SK-N-SH (cell line): ENCODE data around the gene RAB10. TPM values are rescaled to one million over a fixed set of nuclear protein-coding genes. Genes with fewer than 3 reads are reported as not detected.
"Not testable (repeated sequence)": the region's sequence is repeated elsewhere in the genome, so short reads cannot be mapped to it uniquely, and the experiment has no call there.

ENCODE experiments used
- CTCF ChIA-PET: fragments of 300-600, 350-600 bp; formaldehyde crosslinking; extraction: SDS; loops from one replicate; lab custom pipeline; 2021; lab: Yijun Ruan, JAX
- POLR2A ChIA-PET: fragments of 350-600 bp; sonication (Branson Sonifier 250); formaldehyde crosslinking; extraction: SDS; loops from one replicate; lab custom pipeline; 2020; ENCODE audit warnings: antibody characterized with exemption, inconsistent platforms; lab: Yijun Ruan, JAX
- DNase-seq: peaks from one replicate; pipeline ENCODE4 v3.0.0; 2012
- H2AFZ ChIP-seq: fragments of 200-600 bp; sonication (generic); 2 replicates; pipeline ENCODE4 v1.8.1; 2016; ENCODE audit warnings: antibody characterized with exemption, mild to moderate bottlenecking, low read depth
- H3F3A ChIP-seq: fragments of 200-600 bp; sonication (generic); replicated peaks from 2 replicates; pipeline ENCODE3; 2016; ENCODE audit warnings: antibody characterized with exemption, mild to moderate bottlenecking; ENCODE audit not compliant: insufficient read depth
- H3K27ac ChIP-seq, 2 experiments: fragments of 200-500 bp in 1 of 2; fragments of 200-600 bp in 1 of 2; sonication (Bioruptor generic) in 1 of 2; sonication (generic), shearing (Covaris generic) in 1 of 2; 2 replicates each; pipeline versions ENCODE4 v1.5.1 to v1.6.1; 2014 to 2016; ENCODE audit warnings: low read depth in 2 of 2, inconsistent platforms in 1 of 2, low read length in 1 of 2, mild to moderate bottlenecking in 1 of 2, mixed read lengths in 1 of 2
- H3K27me3 ChIP-seq: fragments of 200-600 bp; sonication (generic), shearing (Covaris generic); 2 replicates; pipeline ENCODE4 v1.6.1; 2016; ENCODE audit warnings: mixed run types; ENCODE audit not compliant: insufficient read depth
- H3K36me3 ChIP-seq, 2 experiments: fragments of 200-500 bp in 1 of 2; fragments of 200-600 bp in 1 of 2; sonication (Bioruptor generic) in 1 of 2; sonication (generic) in 1 of 2; replicated peaks in 1 of 2; 2 replicates each; pipeline versions ENCODE3 to v1.5.1; 2014 to 2016; ENCODE audit warnings: low read length in 1 of 2, mild to moderate bottlenecking in 1 of 2; ENCODE audit not compliant: insufficient read depth in 2 of 2, control insufficient read depth in 1 of 2
- H3K4me1 ChIP-seq, 2 experiments: fragments of 200-500 bp in 1 of 2; fragments of 200-600 bp in 1 of 2; sonication (Bioruptor generic) in 1 of 2; sonication (generic), shearing (Covaris generic) in 1 of 2; 2 replicates each; pipeline versions ENCODE4 v1.5.1 to v1.6.1; 2014 to 2016; ENCODE audit warnings: low read depth in 1 of 2, low read length in 1 of 2, mixed run types in 1 of 2; ENCODE audit not compliant: insufficient read depth in 2 of 2, control insufficient read depth in 1 of 2
- H3K4me2 ChIP-seq: fragments of 200-600 bp; sonication (generic), shearing (Covaris generic); 2 replicates; pipeline ENCODE4 v1.6.1; 2017; ENCODE audit warnings: mixed run types
- H3K4me3 ChIP-seq, 2 experiments: fragments of 200-500 bp in 1 of 2; fragments of 200-600 bp in 1 of 2; sonication (Bioruptor generic) in 1 of 2; sonication (generic), shearing (Covaris generic) in 1 of 2; 2 replicates each; pipeline versions ENCODE4 v1.5.1 to v1.8.1; 2014 to 2016; ENCODE audit warnings: low read depth in 2 of 2, inconsistent platforms in 1 of 2, low read length in 1 of 2, mild to moderate bottlenecking in 1 of 2, mixed read lengths in 1 of 2, moderate library complexity in 1 of 2
- H3K79me2 ChIP-seq: fragments of 200-600 bp; sonication (generic); 2 replicates; pipeline ENCODE4 v1.8.1; 2017; ENCODE audit warnings: mild to moderate bottlenecking; ENCODE audit not compliant: insufficient read depth
- H3K9ac ChIP-seq: fragments of 200-600 bp; sonication (generic); 2 replicates; pipeline ENCODE4 v1.6.1; 2017; ENCODE audit warnings: mixed run types
- H3K9me2 ChIP-seq: fragments of 200-600 bp; sonication (generic); 2 replicates; pipeline ENCODE4 v1.6.1; 2017; ENCODE audit warnings: mixed run types
- H3K9me3 ChIP-seq: fragments of 200-600 bp; sonication (generic); 2 replicates; pipeline ENCODE4 v1.6.1; 2017; ENCODE audit warnings: mixed run types, mild to moderate bottlenecking, moderate library complexity
- H4K20me1 ChIP-seq: fragments of 200-600 bp; sonication (generic); 2 replicates; pipeline ENCODE4 v1.6.1; 2017; ENCODE audit warnings: mild to moderate bottlenecking, mixed run types; ENCODE audit not compliant: insufficient read depth
- CHD2 ChIP-seq: fragments of 150-350 bp; IDR thresholded peaks from 2 replicates; pipeline ENCODE4 v1.6.1; 2018; ENCODE audit warnings: low read length; ENCODE audit not compliant: partially characterized antibody
- FOXJ3 ChIP-seq: sonication (generic); formaldehyde crosslinking; IDR thresholded peaks from 2 replicates; pipeline ENCODE4 v1.5.1; 2020; ENCODE audit warnings: mild to moderate bottlenecking, missing genetic modification reagents
- MXI1 ChIP-seq: IDR thresholded peaks from 2 replicates; pipeline ENCODE4 v1.6.1; 2012; ENCODE audit warnings: mild to moderate bottlenecking, low read depth, low read length, improper control_type of control experiment
- NFIC ChIP-seq: IDR thresholded peaks from 2 replicates; pipeline ENCODE4 v1.4.0; 2012; ENCODE audit warnings: borderline replicate concordance
- RFX5 ChIP-seq: IDR thresholded peaks from 2 replicates; pipeline ENCODE4 v1.6.1; 2012; ENCODE audit warnings: mild to moderate bottlenecking, improper control_type of control experiment, low read length
- SIN3A ChIP-seq: IDR thresholded peaks from 2 replicates; pipeline ENCODE4 v1.6.1; 2012; ENCODE audit warnings: low read depth, mild to moderate bottlenecking, low read length, moderate library complexity, borderline replicate concordance
- TAF1 ChIP-seq: IDR thresholded peaks from 2 replicates; pipeline ENCODE4 v1.6.1; 2012; ENCODE audit warnings: low read depth, mild to moderate bottlenecking, low read length, moderate library complexity, borderline replicate concordance
- YY1 ChIP-seq: IDR thresholded peaks from 2 replicates; pipeline ENCODE4 v1.4.0; 2012; ENCODE audit warnings: low read depth, mild to moderate bottlenecking
- WGBS: methylation state at CpG from one replicate; pipeline ENCODE4 v1.1.6; 2017; ENCODE audit warnings: low lambda C conversion rate; 5-methylcytosine and 5-hydroxymethylcytosine counted together
- polyA plus RNA-seq, 3 experiments: library from polyadenylated mRNA; depleted of rRNA; stranded (reverse); fragments of >200 nt; gene quantifications; 2 replicates each; pipeline ENCODE4 v1.2.3, GENCODE V29; 2012
- TF ChIP-seq, protein P1 (sequence below): IDR thresholded peaks from 2 replicates; pipeline ENCODE4 v1.4.0; 2012; ENCODE audit warnings: low read depth, borderline replicate concordance
- TF ChIP-seq, protein P2 (sequence below): fragments of 150-350 bp; IDR thresholded peaks from 2 replicates; pipeline ENCODE4 v1.6.1; 2017; ENCODE audit warnings: antibody characterized with exemption, low read length, low read depth, borderline replicate concordance
- TF ChIP-seq, protein P3 (sequence below): fragments of 150-350 bp; IDR thresholded peaks from 2 replicates; pipeline ENCODE4 v1.6.1; 2016; ENCODE audit warnings: mild to moderate bottlenecking, low read depth, low read length
- TF ChIP-seq, protein P4 (sequence below): IDR thresholded peaks from 2 replicates; pipeline ENCODE4 v1.4.0; 2012; ENCODE audit warnings: low read depth

The RAB10 gene
- polyA plus RNA-seq, 1 of the 3 experiments (the other 2 are of a cell fraction), result 47.5 TPM

DNA sequence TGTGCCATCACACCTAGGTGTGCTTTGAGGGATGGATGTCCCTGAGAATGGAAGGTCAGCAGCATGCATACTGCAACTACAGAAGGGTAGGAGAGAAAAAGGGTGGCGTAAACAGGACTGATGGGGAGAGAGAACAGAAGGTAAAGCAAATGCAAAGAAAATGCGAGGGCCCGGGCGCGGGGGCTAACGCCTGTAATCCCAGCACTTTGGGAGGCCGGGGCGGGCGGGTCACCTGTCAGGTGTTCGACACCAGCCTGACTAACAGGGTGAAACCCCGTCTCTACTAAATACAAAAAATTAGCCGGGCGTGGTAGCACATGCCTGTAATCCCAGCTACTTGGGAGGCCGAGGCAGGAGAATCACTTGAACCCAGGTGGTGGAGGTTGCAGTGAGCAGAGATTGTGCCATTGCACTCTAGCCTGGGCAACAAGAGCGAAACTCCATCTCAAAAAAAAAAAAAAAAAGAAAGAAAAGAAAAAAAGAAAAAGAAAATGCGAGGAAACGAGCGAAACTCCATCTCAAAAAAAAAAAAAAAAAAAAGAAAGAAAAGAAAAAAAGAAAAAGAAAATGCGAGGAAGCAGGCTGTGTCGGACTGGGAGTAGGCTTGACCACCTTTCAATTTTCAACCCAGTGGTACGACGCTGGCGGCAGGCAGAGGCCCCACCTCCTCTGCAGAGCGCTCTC, 1.2 kb upstream of the RAB10 start:
- peaks cover 45% of the 10 kb centered on the region for H3K79me2 ChIP-seq
- CTCF ChIA-PET, result interaction anchor here (1.3 to 4.3 kb wide), 4 partner anchors 42 to 113 kb away, joined by 4 to 23 read pairs (median 13); partner anchors contain the start of gene KIF3C
- TF ChIP-seq RFX5, result 0 out of 2 replicates have a peak, but pooled peaks have one; percentile 20
- H3K27ac ChIP-seq, result peak overlapping the region; percentile 91 to 94
- WGBS, result 35% methylated on average over 24 of the region's 24 CpGs
- H3K9ac ChIP-seq, result peak overlapping the region; percentile 83
- POLR2A ChIA-PET, result interaction anchor here (0.6 to 2.3 kb wide), 7 partner anchors 14 to 1086 kb away, joined by 3 to 11 read pairs (median 4); partner anchors contain the start of genes ASXL2 and KIF3C
- peak overlapping the region; percentile 98 for H3K4me2 ChIP-seq
- H3K4me1 ChIP-seq, result peaks cover 4 to 11% of the 10 kb centered on the region in 2 experiments; a peak in 3 of 4 replicates
- H4K20me1 ChIP-seq, result peaks cover 33% of the 10 kb centered on the region
- H3K36me3 ChIP-seq, result peaks cover 0 to 12% of the 10 kb centered on the region in 2 experiments
- H3K27me3 ChIP-seq, H3K9me3 ChIP-seq, H3K9me2 ChIP-seq, H3F3A ChIP-seq: not testable (repeated sequence)
- peak overlapping the region; percentile 91 for H2AFZ ChIP-seq
- DNase-seq, result peak; percentile 81
- H3K4me3 ChIP-seq, result peak overlapping the region; percentile 82 to 90

DNA sequence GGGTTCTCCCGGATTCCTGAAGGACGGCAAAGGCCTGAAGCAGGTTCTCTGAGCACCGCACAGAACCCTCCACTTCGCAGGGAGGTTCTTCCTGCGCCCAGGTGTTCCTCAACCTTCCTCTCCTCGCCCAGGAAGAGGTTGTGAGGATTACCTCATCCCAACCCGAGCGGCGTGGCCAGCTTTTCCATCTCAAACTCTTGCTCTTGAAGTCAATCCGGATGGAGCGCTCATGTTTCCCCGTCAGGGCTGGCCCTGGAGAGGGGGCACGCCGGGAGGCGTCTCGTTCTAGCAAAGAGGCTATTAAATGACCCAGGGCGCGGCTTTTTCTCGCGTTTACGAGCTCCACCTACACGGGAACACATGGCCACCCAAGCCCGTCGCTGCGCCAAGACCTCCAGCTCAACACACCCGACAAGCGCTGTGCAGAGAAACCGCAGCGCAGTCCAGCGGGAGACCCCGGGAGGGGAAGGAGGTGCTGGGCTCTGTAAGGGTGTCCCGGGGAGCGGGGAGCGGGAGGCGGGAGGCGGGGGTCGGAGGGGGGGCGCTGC, 540 bp upstream of the RAB10 start:
- Histone ChIP-seq H3K79me2 (peaks cover 51% of the 10 kb centered on the region), H3F3A (peaks cover 8% of the 10 kb centered on the region), H3K9ac (peak overlapping the region; percentile 83), H3K9me2 (no peaks in the 10 kb centered on the region), H3K27ac (peak overlapping the region; percentile 91 to 94), H3K4me3 (peak overlapping the region; percentile 82 to 90), H3K27me3 (no peaks in the 10 kb centered on the region), H3K4me1 (peaks cover 4 to 11% of the 10 kb centered on the region in 2 experiments; a peak in 3 of 4 replicates), H3K36me3 (peaks cover 0 to 14% of the 10 kb centered on the region in 2 experiments), H3K9me3 (no peaks in the 10 kb centered on the region), H2AFZ (peak overlapping the region; percentile 91), H3K4me2 (peak overlapping the region; percentile 98), H4K20me1 (peaks cover 39% of the 10 kb centered on the region)
- WGBS, result 0% methylated on average over 20 of the region's 38 CpGs
- DNase-seq, result no peak
- ChIA-PET CTCF (interaction anchor here (0.6 to 4.3 kb wide), 6 partner anchors 9 to 112 kb away, joined by 3 to 23 read pairs (median 5); partner anchors contain the start of gene KIF3C), POLR2A (interaction anchor here (0.6 to 2.3 kb wide), 7 partner anchors 15 to 1085 kb away, joined by 3 to 11 read pairs (median 4); partner anchors contain the start of genes ASXL2 and KIF3C)
- TF ChIP-seq NFIC (no peak), YY1 (0 out of 2 replicates have a peak, but pooled peaks have one; percentile 40), FOXJ3 (CRISPR knock-in tag) (peak; percentile 69; the same call in 1 of the 2 replicates), MXI1 (peak; percentile 86), SIN3A (peak; percentile 78; the same call in 1 of the 2 replicates), CHD2 (peak; percentile 27), TAF1 (peak; percentile 9; the same call in 1 of the 2 replicates)
- TF ChIP-seq, protein P1, sequence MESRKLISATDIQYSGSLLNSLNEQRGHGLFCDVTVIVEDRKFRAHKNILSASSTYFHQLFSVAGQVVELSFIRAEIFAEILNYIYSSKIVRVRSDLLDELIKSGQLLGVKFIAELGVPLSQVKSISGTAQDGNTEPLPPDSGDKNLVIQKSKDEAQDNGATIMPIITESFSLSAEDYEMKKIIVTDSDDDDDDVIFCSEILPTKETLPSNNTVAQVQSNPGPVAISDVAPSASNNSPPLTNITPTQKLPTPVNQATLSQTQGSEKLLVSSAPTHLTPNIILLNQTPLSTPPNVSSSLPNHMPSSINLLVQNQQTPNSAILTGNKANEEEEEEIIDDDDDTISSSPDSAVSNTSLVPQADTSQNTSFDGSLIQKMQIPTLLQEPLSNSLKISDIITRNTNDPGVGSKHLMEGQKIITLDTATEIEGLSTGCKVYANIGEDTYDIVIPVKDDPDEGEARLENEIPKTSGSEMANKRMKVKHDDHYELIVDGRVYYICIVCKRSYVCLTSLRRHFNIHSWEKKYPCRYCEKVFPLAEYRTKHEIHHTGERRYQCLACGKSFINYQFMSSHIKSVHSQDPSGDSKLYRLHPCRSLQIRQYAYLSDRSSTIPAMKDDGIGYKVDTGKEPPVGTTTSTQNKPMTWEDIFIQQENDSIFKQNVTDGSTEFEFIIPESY, result 0 out of 2 replicates have a peak, but pooled peaks have one; percentile 57
- TF ChIP-seq, protein P2, sequence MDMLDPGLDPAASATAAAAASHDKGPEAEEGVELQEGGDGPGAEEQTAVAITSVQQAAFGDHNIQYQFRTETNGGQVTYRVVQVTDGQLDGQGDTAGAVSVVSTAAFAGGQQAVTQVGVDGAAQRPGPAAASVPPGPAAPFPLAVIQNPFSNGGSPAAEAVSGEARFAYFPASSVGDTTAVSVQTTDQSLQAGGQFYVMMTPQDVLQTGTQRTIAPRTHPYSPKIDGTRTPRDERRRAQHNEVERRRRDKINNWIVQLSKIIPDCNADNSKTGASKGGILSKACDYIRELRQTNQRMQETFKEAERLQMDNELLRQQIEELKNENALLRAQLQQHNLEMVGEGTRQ, result no peak
- TF ChIP-seq, protein P3, sequence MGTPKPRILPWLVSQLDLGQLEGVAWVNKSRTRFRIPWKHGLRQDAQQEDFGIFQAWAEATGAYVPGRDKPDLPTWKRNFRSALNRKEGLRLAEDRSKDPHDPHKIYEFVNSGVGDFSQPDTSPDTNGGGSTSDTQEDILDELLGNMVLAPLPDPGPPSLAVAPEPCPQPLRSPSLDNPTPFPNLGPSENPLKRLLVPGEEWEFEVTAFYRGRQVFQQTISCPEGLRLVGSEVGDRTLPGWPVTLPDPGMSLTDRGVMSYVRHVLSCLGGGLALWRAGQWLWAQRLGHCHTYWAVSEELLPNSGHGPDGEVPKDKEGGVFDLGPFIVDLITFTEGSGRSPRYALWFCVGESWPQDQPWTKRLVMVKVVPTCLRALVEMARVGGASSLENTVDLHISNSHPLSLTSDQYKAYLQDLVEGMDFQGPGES, result no peak
- TF ChIP-seq, protein P4, sequence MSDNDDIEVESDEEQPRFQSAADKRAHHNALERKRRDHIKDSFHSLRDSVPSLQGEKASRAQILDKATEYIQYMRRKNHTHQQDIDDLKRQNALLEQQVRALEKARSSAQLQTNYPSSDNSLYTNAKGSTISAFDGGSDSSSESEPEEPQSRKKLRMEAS, result peak; percentile 87
